IMR-90 (cell line): Measurements from ENCODE around the gene ZNF560.

ENCODE experiments used
- MAFK ChIP-seq: IDR thresholded peaks from 2 replicates; pipeline ENCODE4 v1.6.1; 2012; ENCODE audit warnings: low read depth, low read length, improper control_type of control experiment
- POLR2A ChIP-seq: IDR thresholded peaks from 2 replicates; pipeline ENCODE4 v1.6.1; 2012; ENCODE audit warnings: mild to moderate bottlenecking, low read depth, low read length
- TF ChIP-seq, protein P1 (sequence below): conservative IDR thresholded peaks from 2 replicates; pipeline ENCODE4 v1.5.1; 2012; ENCODE audit warnings: mild to moderate bottlenecking, low read depth, low read length, improper control_type of control experiment

DNA sequence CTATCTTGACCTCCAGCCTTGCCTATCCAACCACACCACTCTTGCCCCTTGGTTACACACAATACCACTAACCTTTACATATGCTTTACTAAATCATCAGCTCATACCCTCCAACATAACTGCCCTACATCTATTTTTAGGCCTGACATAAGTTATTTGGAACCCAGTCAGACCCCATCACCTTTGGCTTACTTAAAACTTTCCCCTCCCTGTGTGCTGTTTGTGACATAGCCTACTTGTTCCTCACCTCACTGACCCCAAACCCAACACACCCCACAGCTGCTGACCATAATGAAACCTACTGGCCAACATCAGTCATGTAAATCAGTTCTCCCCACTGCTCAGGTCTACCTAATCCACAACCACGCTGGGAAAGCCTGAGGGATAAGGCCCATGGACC, 68.0 kb downstream of the ZNF560 start:
- no peak for TF ChIP-seq MAFK
- TF ChIP-seq, protein P1, sequence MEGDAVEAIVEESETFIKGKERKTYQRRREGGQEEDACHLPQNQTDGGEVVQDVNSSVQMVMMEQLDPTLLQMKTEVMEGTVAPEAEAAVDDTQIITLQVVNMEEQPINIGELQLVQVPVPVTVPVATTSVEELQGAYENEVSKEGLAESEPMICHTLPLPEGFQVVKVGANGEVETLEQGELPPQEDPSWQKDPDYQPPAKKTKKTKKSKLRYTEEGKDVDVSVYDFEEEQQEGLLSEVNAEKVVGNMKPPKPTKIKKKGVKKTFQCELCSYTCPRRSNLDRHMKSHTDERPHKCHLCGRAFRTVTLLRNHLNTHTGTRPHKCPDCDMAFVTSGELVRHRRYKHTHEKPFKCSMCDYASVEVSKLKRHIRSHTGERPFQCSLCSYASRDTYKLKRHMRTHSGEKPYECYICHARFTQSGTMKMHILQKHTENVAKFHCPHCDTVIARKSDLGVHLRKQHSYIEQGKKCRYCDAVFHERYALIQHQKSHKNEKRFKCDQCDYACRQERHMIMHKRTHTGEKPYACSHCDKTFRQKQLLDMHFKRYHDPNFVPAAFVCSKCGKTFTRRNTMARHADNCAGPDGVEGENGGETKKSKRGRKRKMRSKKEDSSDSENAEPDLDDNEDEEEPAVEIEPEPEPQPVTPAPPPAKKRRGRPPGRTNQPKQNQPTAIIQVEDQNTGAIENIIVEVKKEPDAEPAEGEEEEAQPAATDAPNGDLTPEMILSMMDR: no peak
- no peak for TF ChIP-seq POLR2A
